ENCODE results near the gene MTA3.

DNA sequence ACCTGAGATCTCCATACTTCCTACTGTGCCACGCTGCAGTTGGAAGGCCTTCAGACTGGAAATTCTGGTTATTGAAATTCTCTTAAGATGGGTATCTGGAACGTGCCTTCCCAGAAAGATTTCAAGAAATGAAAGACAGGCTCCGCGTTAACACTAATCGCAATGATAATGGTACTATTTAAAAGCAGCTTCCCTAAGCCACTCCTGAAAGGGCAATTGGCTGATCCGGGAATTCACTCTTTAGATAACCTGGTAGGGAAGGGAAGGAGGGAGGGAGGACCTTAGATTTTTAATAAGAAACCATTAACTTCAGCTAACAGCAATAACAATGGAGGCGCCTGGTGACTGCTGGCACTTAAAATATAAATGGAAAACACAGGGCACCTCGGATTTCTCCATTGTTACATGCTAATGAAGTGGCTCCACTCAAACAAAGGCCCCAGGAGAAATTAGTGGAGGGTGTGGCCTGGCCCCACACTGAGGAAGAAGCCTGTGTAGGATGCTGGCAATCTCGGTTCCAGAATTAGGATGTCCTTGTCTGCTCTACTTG, 22.5 kb upstream of the MTA3 start:
- TF ChIP-seq POLR2A (IDR thresholded peaks at IDR 0.05; ENCODE audit: low read depth, low read length): no peak
- TF ChIP-seq, protein P1, sequence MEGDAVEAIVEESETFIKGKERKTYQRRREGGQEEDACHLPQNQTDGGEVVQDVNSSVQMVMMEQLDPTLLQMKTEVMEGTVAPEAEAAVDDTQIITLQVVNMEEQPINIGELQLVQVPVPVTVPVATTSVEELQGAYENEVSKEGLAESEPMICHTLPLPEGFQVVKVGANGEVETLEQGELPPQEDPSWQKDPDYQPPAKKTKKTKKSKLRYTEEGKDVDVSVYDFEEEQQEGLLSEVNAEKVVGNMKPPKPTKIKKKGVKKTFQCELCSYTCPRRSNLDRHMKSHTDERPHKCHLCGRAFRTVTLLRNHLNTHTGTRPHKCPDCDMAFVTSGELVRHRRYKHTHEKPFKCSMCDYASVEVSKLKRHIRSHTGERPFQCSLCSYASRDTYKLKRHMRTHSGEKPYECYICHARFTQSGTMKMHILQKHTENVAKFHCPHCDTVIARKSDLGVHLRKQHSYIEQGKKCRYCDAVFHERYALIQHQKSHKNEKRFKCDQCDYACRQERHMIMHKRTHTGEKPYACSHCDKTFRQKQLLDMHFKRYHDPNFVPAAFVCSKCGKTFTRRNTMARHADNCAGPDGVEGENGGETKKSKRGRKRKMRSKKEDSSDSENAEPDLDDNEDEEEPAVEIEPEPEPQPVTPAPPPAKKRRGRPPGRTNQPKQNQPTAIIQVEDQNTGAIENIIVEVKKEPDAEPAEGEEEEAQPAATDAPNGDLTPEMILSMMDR (IDR thresholded peaks at IDR 0.05; ENCODE audit: extremely low read depth in 1 of 2, insufficient read depth in 1 of 2, low read depth in 1 of 2, low read length in 2 of 2): no peak
- no peak for TF ChIP-seq JUN (IDR thresholded peaks at IDR 0.05; ENCODE audit: borderline replicate concordance, insufficient read depth, insufficient read length, low read depth)
- TF ChIP-seq, protein P2, sequence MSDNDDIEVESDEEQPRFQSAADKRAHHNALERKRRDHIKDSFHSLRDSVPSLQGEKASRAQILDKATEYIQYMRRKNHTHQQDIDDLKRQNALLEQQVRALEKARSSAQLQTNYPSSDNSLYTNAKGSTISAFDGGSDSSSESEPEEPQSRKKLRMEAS (IDR thresholded peaks at IDR 0.05; ENCODE audit: insufficient read depth, insufficient read length): no peak
- no peak for TF ChIP-seq EZH2 (IDR thresholded peaks at IDR 0.05; ENCODE audit: borderline replicate concordance, low read depth, low read length, severe bottlenecking)
- TF ChIP-seq FOS (IDR thresholded peaks at IDR 0.05; ENCODE audit: borderline replicate concordance, insufficient read depth, low read length): no peak
- no peak for TF ChIP-seq MYC (IDR thresholded peaks at IDR 0.05; ENCODE audit: low read depth, low read length)

All from endothelial cell of umbilical vein (primary cell).